ENCODE measurements around the gene APELA.
"Not testable (repeated sequence)": the region's sequence is repeated elsewhere in the genome, so short reads cannot be mapped to it uniquely, and the experiment has no call there.

DNA sequence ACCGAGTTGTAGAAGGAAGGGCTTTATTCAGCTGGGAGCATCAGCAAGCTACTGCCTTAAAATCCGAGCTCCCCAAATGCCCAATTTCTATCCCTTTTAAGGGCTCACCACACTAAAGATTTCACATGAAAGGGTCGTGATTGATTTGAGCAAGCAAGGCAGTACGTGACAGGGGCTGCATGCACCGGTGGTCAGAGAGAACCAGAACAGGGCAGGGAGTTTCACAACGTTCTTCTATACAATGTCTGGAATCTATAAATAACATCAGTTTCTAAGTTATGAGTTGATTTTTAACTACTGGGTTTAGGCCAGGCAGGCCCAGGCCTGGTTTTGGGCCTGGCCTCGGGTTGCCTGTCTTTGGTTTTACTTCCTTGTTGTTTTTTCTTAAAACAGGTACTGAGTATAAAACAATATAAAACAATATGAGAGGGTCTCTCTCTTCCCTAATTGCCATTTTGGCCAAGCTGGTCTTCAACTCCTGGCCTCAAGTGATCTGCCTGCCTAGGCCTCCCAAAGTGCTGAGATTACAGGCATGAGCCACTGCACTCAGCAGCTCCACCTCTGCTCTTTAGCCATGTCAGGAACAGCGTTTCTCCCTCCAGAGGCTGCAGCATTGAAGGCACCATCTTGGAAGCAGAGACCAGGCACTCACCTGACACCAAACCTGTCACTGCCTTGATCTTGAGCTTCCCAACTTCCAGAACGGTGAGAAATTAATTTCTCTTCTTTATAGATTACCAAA is 59.1 kb downstream of the APELA start:
- TF ChIP-seq, protein P1, sequence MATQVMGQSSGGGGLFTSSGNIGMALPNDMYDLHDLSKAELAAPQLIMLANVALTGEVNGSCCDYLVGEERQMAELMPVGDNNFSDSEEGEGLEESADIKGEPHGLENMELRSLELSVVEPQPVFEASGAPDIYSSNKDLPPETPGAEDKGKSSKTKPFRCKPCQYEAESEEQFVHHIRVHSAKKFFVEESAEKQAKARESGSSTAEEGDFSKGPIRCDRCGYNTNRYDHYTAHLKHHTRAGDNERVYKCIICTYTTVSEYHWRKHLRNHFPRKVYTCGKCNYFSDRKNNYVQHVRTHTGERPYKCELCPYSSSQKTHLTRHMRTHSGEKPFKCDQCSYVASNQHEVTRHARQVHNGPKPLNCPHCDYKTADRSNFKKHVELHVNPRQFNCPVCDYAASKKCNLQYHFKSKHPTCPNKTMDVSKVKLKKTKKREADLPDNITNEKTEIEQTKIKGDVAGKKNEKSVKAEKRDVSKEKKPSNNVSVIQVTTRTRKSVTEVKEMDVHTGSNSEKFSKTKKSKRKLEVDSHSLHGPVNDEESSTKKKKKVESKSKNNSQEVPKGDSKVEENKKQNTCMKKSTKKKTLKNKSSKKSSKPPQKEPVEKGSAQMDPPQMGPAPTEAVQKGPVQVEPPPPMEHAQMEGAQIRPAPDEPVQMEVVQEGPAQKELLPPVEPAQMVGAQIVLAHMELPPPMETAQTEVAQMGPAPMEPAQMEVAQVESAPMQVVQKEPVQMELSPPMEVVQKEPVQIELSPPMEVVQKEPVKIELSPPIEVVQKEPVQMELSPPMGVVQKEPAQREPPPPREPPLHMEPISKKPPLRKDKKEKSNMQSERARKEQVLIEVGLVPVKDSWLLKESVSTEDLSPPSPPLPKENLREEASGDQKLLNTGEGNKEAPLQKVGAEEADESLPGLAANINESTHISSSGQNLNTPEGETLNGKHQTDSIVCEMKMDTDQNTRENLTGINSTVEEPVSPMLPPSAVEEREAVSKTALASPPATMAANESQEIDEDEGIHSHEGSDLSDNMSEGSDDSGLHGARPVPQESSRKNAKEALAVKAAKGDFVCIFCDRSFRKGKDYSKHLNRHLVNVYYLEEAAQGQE (IDR thresholded peaks at IDR 0.05; ENCODE audit: insufficient read depth in 1 of 2, low read depth in 2 of 2, low read length in 1 of 2) = not testable (repeated sequence)
- TF ChIP-seq, protein P2, sequence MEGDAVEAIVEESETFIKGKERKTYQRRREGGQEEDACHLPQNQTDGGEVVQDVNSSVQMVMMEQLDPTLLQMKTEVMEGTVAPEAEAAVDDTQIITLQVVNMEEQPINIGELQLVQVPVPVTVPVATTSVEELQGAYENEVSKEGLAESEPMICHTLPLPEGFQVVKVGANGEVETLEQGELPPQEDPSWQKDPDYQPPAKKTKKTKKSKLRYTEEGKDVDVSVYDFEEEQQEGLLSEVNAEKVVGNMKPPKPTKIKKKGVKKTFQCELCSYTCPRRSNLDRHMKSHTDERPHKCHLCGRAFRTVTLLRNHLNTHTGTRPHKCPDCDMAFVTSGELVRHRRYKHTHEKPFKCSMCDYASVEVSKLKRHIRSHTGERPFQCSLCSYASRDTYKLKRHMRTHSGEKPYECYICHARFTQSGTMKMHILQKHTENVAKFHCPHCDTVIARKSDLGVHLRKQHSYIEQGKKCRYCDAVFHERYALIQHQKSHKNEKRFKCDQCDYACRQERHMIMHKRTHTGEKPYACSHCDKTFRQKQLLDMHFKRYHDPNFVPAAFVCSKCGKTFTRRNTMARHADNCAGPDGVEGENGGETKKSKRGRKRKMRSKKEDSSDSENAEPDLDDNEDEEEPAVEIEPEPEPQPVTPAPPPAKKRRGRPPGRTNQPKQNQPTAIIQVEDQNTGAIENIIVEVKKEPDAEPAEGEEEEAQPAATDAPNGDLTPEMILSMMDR (IDR thresholded peaks at IDR 0.05) = not testable (repeated sequence)
- not testable (repeated sequence) for TF ChIP-seq POLR2AphosphoS5 (IDR thresholded peaks at IDR 0.05; ENCODE audit: low read depth, low read length); SIN3A (IDR thresholded peaks at IDR 0.05; ENCODE audit: borderline replicate concordance, insufficient read depth, low read depth, low read length); TCF7L2 (IDR thresholded peaks at IDR 0.05; ENCODE audit: low read depth, low read length)
